Panc1 (cell line): ENCODE results near the gene MAGEL2. TPM values are rescaled to one million over a fixed set of nuclear protein-coding genes. Genes with fewer than 3 reads are reported as not detected.

Experiments used
- ATAC-seq: fragments of 200-7000 bp; cut with Tn5 transposase; 2 replicates; pipeline ENCODE4 v1.9.1; 2020; ENCODE audit warnings: mild to moderate bottlenecking, moderate library complexity
- BruUV-seq: library from RNA; stranded (reverse); fragments of 400-500 nt; replicated peaks from 2 replicates; lab custom pipeline; 2021; lab: Mats Ljungman, UMichigan
- CTCF ChIA-PET: fragments of 300-600 bp; sonication (Branson Sonifier 250); formaldehyde crosslinking; loops from one replicate; lab custom pipeline; 2022; ENCODE audit warnings: antibody characterized with exemption; lab: Charles Lee
- POLR2A ChIA-PET: fragments of 300-600 bp; sonication (Branson Sonifier 250); formaldehyde crosslinking; loops from one replicate; lab custom pipeline; 2022; ENCODE audit warnings: antibody characterized with exemption; lab: Charles Lee
- DNase-seq: peaks from one replicate; pipeline ENCODE4 v3.0.0-alpha.2; 2010; ENCODE audit warnings: low read depth, low spot score
- H3K27ac ChIP-seq: 2 replicates; pipeline ENCODE4 v1.5.1; 2011; ENCODE audit warnings: mild to moderate bottlenecking, low read length, inconsistent platforms
- H3K27me3 ChIP-seq: fragments of 200-500 bp; sonication (Bioruptor generic); 2 replicates; pipeline ENCODE4 v1.6.0; 2014; ENCODE audit warnings: low read length, inconsistent platforms; ENCODE audit not compliant: control insufficient read depth, insufficient read depth
- H3K36me3 ChIP-seq: fragments of 200-500 bp; sonication (Bioruptor generic); 2 replicates; pipeline ENCODE4 v1.5.1; 2014; ENCODE audit warnings: inconsistent platforms, mild to moderate bottlenecking, low read length, moderate library complexity; ENCODE audit not compliant: control insufficient read depth, insufficient read depth
- H3K4me1 ChIP-seq: 2 replicates; pipeline ENCODE4 v1.5.1; 2011; ENCODE audit warnings: inconsistent platforms, mild to moderate bottlenecking, low read length, moderate library complexity; ENCODE audit not compliant: control insufficient read depth, insufficient read depth
- H3K4me3 ChIP-seq, 2 experiments: 2 replicates each; pipeline ENCODE4 v1.5.1; 2011 to 2012; ENCODE audit warnings: low read depth in 2 of 2, low read length in 2 of 2, mild to moderate bottlenecking in 2 of 2, inconsistent platforms in 1 of 2, moderate library complexity in 1 of 2
- H3K9me3 ChIP-seq: fragments of 200-500 bp; sonication (Bioruptor generic); 2 replicates; pipeline ENCODE4 v1.5.1; 2014; ENCODE audit warnings: low read depth, mild to moderate bottlenecking, inconsistent platforms, low read length, moderate library complexity; ENCODE audit not compliant: control insufficient read depth, insufficient read depth
- POLR2AphosphoS5 ChIP-seq: IDR thresholded peaks from 2 replicates; pipeline ENCODE4 v1.6.1; 2012; ENCODE audit warnings: mild to moderate bottlenecking, low read depth, low read length, moderate library complexity
- SIN3A ChIP-seq: IDR thresholded peaks from 2 replicates; pipeline ENCODE4 v1.6.1; 2012; ENCODE audit warnings: low read depth, mild to moderate bottlenecking, low read length, moderate library complexity, borderline replicate concordance; ENCODE audit not compliant: insufficient read depth
- TCF7L2 ChIP-seq: IDR thresholded peaks from 2 replicates; pipeline ENCODE4 v1.6.1; 2011; ENCODE audit warnings: mild to moderate bottlenecking, low read depth, low read length, inconsistent platforms
- in situ Hi-C: cut with HindIII; loops from 2 replicates; pipeline ENCODE4 v1.10.0; 2016; ENCODE audit warnings: low sequenced_read_pairs, low pct_unique_long_range_greater_than_20kb
- intact Hi-C: fragments of 100-400 bp; cut with micrococcal nuclease; formaldehyde crosslinking; loops from one replicate; pipeline ENCODE4 v1.10.0; 2022; ENCODE audit not compliant: unreplicated experiment
- total RNA-seq: library from RNA; stranded (reverse); gene quantifications from one replicate; pipeline ENCODE4 v1.2.1, GENCODE V29; 2021; ENCODE audit not compliant: unreplicated experiment
- TF ChIP-seq, protein P1 (sequence below): fragments of 450-650 bp; IDR thresholded peaks from 2 replicates; pipeline ENCODE4 v1.5.1; 2017; ENCODE audit warnings: mild to moderate bottlenecking
- TF ChIP-seq, protein P2 (sequence below), 2 experiments: IDR thresholded peaks; 2 replicates each; pipeline ENCODE4 v1.6.1; 2011 to 2012; ENCODE audit warnings: low read depth in 2 of 2, control low read depth in 1 of 2, low read length in 1 of 2, mild to moderate bottlenecking in 1 of 2, moderate library complexity in 1 of 2; ENCODE audit not compliant: insufficient read depth in 1 of 2

MAGEL2 gene
- total RNA-seq, 1 experiment from 2014 or later, result not detected

DNA sequence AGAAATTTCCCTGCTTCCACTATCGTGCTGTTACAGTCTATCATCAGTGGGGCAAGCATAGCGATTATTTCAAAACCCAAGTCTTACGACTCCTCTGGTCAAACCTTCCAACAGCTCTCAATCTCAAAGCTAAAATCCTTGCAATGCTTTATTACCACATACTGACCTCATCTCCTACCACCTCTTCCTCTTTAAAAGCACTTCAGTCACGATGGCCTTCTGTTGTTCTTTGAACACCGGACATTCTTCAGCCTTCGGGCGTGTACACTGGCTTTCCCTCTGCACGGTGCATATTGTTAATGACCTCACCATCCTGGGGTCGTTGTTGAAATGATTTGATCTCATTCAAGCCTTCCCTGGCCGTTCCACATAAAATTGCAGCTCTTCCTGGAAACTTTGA, 31.1 kb downstream of the MAGEL2 start:
- Histone ChIP-seq H3K27me3 (no peaks in the 10 kb centered on the region), H3K9me3 (no peaks in the 10 kb centered on the region), H3K27ac (no peak overlapping the region), H3K4me3 (no peak overlapping the region), H3K36me3 (no peaks in the 10 kb centered on the region), H3K4me1 (no peaks in the 10 kb centered on the region)
- ATAC-seq (no peak), DNase-seq (no peak)
- POLR2A ChIA-PET, result no interaction called here
- CTCF ChIA-PET, result no interaction called here
- BruUV-seq, result no TSS peak
- intact Hi-C loops, result no loop called here
- in situ Hi-C loops, result no loop called here
- TF ChIP-seq, protein P1, sequence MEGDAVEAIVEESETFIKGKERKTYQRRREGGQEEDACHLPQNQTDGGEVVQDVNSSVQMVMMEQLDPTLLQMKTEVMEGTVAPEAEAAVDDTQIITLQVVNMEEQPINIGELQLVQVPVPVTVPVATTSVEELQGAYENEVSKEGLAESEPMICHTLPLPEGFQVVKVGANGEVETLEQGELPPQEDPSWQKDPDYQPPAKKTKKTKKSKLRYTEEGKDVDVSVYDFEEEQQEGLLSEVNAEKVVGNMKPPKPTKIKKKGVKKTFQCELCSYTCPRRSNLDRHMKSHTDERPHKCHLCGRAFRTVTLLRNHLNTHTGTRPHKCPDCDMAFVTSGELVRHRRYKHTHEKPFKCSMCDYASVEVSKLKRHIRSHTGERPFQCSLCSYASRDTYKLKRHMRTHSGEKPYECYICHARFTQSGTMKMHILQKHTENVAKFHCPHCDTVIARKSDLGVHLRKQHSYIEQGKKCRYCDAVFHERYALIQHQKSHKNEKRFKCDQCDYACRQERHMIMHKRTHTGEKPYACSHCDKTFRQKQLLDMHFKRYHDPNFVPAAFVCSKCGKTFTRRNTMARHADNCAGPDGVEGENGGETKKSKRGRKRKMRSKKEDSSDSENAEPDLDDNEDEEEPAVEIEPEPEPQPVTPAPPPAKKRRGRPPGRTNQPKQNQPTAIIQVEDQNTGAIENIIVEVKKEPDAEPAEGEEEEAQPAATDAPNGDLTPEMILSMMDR, result no peak
- no peak for TF ChIP-seq POLR2AphosphoS5
- TF ChIP-seq, protein P2, sequence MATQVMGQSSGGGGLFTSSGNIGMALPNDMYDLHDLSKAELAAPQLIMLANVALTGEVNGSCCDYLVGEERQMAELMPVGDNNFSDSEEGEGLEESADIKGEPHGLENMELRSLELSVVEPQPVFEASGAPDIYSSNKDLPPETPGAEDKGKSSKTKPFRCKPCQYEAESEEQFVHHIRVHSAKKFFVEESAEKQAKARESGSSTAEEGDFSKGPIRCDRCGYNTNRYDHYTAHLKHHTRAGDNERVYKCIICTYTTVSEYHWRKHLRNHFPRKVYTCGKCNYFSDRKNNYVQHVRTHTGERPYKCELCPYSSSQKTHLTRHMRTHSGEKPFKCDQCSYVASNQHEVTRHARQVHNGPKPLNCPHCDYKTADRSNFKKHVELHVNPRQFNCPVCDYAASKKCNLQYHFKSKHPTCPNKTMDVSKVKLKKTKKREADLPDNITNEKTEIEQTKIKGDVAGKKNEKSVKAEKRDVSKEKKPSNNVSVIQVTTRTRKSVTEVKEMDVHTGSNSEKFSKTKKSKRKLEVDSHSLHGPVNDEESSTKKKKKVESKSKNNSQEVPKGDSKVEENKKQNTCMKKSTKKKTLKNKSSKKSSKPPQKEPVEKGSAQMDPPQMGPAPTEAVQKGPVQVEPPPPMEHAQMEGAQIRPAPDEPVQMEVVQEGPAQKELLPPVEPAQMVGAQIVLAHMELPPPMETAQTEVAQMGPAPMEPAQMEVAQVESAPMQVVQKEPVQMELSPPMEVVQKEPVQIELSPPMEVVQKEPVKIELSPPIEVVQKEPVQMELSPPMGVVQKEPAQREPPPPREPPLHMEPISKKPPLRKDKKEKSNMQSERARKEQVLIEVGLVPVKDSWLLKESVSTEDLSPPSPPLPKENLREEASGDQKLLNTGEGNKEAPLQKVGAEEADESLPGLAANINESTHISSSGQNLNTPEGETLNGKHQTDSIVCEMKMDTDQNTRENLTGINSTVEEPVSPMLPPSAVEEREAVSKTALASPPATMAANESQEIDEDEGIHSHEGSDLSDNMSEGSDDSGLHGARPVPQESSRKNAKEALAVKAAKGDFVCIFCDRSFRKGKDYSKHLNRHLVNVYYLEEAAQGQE (IDR thresholded peaks at IDR 0.05; ENCODE audit: insufficient read depth in 1 of 2, low read depth in 2 of 2, low read length in 1 of 2), result no peak
- TF ChIP-seq TCF7L2, result no peak
- no peak for TF ChIP-seq SIN3A

DNA sequence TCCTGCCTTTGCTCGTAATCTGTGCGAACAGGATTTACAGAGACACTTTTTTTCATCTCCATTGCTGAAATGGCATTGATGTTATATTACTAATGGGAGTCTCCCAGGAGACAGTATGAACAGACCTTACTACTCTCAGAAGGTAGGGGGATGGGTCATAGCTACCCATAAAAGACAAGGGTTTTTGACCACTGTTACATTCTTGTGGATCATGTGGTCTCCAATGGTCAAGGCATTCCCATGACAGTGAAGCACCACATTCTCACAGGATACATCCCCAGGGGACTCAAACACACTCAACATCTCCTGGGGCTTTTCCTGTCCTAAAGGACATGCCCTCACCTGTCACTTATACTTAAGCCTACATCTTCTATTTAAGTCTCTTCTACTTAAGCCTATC, 41.4 kb downstream of the MAGEL2 start:
- Histone ChIP-seq H3K27ac (no peak overlapping the region), H3K9me3 (no peaks in the 10 kb centered on the region), H3K4me1 (no peaks in the 10 kb centered on the region), H3K4me3 (no peak overlapping the region), H3K36me3 (no peaks in the 10 kb centered on the region), H3K27me3 (no peaks in the 10 kb centered on the region)
- BruUV-seq, result no TSS peak
- in situ Hi-C loops (no loop called here), intact Hi-C loops (no loop called here)
- no peak for TF ChIP-seq POLR2AphosphoS5
- TF ChIP-seq TCF7L2, result no peak
- no peak for TF ChIP-seq SIN3A
- TF ChIP-seq, protein P2 (IDR thresholded peaks at IDR 0.05; ENCODE audit: insufficient read depth in 1 of 2, low read depth in 2 of 2, low read length in 1 of 2), result no peak
- TF ChIP-seq, protein P1, result no peak
- no peak for ATAC-seq
- CTCF ChIA-PET, result no interaction called here
- DNase-seq, result no peak
- POLR2A ChIA-PET, result no interaction called here
